Measurements from ENCODE around the gene PRDM15.
A peak's percentile ranks its signal among the peaks of the same experiment; 100 is the strongest.
"Not testable (repeated sequence)": the region's sequence is repeated elsewhere in the genome, so short reads cannot be mapped to it uniquely, and the experiment has no call there.

The PRDM15 gene

DNA sequence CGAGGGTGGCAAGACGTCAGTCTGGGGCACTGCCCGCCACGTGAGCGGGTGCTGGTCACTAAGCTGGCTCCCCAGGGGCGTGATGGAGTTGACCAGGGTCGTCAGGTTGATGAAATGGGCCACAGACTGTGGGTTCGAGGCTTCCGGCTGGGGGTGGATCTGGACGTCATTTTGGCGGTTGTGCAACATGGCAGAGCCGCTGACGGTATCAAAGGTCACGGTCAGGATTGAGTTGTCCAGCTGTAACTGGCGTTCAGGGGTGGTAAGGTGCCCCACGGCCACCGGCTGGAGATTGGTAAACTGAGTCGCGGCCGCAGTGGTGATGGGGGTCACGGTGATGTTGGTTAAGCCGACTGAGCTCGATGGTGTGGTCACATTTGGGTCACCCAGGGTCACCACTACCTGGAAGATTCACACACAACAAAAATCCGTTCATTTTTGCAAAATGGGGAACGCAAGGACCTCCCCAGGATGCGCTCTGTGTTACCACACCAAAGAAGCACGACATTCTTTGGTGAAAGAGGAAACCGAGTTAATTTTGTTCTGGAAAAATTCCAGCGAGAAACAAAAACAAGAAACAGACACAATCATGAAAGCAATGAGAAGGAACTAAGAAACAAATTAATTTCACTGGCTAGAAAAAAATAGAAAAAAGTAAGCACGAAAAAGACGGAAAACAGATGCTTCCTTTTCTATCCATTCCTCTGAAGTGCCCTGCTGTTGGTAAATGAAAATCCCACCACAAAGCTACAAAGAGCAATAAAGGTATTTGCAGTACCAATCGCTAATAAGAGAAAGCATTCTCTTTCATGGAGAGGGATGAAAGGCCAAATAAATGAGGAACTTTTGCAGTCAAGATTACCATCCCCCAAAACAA, 77.6 kb downstream of the PRDM15 start:
- no peak for DNase-seq

DNA sequence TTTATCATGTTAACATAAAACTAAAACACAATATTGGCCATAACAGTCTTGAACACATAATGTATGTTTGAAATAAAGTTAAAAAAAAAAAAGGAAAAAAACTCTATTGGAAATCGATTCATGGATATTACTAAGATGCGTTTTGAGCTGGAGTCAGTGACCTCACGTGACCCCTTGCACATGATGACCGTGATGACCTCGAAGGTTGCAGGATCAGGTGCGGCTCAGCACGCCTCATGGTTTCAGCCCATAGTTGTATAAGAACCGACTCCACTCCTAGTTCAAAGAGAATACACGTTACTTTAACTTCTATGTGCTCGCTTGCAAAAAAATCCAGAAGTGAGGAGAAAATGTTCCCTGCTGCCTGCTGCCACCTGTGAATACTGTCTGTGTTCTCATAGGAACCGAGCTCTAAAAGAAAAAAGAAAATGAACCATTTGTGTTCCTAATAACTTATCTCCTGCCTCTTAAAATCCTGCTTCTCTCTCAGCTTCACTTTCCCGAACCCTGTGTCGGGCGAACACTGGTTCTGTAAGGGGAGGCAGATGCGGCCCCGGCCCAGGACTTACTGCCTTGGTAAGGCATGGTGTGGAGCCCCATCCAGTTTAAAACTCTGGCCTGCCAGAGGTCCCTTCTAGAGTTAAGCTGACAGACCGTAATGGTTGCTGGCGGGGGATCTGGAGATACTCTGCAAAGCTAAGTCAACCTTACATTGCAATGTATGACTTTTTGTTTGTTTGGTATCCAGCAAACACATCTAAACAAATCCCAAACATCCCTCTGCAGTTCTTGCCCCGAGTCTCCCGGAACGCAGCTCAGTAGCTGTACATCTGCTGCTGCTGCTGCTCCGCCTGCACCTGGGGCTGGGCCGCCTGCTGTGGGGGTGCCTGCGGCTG, 78.5 kb downstream of the PRDM15 start:
- no peak for DNase-seq

DNA sequence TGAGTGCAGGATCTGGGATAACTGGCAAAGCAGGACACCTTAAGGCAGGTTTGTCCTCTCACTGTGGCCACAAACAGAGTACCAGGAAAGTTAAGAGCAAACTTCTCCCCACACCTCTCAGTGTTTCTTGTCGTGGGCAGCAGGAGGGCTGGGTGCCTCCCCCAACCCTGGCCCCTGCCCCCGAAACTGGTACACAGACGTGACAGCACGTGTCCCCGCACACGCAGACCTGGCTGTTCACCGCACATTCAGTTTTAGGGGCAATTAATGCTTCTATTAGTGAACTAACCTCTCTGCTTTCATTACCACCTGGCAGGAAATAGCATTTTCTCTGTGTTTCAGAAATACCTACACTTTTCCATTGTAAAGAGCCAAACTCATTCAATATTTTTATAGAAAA, 79.4 kb downstream of the PRDM15 start:
- no peak for DNase-seq

DNA sequence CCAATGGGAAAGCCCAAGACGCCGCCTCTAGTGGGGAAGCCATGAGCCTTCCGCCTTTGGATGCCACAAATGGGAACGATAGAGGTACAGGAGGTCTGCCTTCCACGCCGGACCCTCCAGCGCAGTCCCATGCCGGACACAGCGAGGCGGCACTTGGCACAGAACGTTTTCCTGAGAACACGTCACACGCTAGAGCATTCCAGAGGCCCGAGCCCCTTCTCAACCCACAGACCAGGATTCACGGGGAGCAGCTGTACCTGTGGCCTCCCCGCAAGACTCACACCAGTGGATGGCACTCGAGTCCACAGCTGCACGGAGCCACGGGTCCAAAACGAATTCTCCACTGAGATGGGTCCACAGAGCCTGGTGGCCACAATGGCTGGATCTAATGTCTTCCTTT, 80.8 kb downstream of the PRDM15 start:
- DNase-seq: no peak

DNA sequence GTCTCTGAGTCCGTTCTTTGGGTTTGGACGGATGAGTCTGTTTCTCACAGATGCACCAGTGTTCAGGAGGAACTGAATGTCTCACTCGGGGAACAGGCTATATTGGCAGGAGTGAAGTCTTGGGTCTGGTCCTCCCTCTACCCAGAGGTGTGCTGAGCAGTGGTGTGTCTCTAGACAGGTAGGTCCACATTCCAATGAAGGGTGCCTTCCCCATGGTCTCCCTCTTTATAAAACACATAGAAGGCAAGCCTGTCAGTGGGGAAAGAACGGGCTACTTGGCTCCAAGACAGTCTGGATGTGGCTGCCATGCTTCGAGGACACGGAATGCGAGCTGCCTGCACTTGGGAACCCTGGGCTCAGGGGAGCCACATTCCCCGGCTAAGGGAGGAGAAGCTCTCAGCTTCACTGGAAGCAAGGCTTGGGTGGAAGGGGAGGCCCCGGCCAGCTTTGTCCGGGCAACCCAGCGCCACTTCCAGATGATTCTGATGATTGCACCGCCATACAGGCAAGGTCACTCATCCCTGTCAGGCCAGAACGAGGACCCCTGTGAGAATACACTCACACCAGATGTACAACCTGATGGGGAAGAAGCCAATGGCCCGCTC, 82.6 kb downstream of the PRDM15 start:
- DNase-seq: no peak

DNA sequence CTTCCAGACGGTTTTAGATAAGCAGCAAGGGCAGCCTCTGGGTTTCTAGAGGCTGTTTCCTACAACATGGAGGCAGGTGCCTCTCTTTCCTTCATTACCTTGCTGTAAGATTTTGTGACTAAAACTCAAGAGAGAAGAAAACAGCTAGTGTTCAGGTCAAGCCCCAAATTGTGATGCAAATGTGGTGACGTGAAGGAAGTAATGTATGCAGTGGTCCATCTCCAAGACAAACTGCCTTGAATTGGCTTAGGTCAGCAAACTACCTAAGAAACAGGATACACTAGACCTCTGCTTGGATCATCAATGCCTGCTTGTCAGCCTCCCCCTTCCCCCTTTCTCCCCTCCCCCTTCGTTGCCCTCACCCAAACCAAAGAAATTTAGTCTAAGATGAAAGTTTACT, 83.4 kb downstream of the PRDM15 start:
- no peak for DNase-seq

DNA sequence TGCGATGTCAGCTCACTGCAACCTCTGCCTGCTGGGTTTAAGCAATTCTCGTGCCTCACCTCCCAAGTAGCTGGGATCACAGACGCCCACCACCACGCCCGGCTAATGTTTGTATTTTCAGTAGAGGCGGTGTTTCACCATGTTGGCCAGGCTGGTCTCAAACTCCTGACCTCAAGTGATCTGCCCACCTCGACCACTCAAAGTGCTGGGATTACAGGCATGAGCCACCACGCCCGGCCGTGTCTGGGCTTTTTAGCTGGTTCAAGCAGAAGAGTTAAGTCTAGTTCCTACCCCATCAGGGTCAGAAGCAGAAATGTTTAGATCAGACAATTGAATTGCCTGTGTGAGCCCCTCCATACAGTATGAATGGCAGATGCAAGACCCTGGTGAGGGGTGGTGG, 84.5 kb downstream of the PRDM15 start:
- no peak for DNase-seq

DNA sequence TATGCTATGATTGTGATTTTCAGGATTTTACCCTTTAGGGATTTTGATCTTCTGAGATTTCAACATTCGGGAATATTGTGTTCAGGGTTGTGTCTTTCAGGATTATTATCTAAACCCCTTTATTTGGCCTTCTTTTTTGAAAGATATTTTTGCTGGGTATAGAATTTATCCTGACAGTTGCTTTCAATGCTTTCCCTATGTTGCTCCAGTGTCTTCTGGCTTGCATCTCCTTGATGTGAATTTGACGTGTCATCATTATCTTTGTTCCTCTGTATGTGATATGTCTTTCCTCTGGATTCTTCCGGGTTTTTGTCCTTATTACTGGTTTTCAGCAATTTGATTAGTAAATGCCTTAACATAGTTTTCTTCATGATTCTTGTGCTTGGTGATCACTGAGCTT, 86.4 kb downstream of the PRDM15 start:
- DNase-seq: no peak

DNA sequence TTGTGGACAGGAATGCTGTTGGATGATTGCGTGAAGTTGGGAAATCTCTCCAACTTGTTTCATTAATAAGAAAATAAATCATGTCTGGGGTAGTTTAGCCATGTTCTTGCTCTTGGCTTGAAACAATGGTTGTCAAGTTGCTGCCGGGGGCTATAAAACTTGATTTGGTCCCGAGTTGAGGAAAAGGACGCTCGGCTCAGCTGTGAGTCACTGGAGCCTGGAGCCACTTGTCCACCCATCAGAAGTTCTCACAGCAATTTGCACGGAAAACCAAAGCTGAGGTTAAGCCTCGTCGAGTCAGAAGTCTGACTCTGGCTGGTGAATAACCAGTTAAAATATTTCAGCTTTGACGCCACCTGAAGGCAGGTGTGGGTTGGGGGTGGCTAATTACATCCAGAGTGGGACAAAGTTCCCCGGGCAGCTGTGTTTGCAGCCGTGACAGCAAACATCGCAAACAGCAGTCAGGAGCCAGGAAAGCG, 92.6 kb downstream of the PRDM15 start:
- DNase-seq: no peak

DNA sequence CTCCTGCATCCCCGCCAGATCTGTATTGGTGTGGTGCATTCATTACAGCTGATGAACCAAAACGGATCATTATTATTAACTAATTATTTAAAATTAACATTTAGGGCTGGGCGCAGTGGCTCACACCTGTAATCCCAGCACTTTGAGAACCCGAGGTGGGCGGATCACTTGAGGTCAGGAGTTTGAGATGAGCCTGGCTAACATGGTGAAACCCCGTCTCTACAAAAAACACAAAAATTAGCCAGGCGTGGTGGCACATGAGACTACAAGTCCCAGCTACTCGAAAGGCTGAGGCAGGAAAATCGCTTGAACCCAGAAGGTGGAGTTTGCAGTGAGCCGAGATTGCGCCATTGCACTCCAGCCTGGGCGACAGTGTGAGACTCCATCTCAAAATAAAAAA, 93.9 kb downstream of the PRDM15 start:
- not testable (repeated sequence) for DNase-seq

DNA sequence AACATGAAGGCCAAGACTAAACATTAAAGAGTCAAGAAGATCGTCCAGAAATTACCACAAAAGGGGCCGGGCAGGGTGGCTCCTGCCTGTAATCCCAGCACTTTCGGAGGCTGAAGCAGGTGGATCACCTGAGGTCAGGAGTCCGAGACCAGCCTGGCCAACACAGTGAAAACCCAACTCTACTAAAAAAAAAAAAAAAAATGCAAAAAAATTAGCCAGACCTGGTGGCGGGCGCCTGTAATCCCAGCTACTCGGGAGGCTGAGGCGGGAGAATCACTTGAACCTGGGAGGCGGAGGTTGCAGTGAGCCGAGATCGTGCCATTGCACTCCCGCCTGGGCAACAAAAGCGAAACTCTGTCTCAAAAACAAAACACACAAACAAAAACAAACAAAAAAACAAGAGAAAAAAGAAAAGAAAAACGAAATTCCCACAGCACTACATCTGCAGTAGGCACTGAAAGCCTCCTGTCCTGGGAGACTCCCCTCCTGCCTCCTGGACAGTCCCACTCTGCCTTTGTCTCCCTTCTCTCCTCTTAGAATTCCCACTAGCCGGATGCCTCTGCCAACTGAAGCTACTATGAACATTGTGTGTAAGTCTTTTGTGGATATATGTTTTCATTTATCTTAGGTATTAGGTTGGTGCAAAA, 94.6 kb downstream of the PRDM15 start:
- no peak for DNase-seq

DNA sequence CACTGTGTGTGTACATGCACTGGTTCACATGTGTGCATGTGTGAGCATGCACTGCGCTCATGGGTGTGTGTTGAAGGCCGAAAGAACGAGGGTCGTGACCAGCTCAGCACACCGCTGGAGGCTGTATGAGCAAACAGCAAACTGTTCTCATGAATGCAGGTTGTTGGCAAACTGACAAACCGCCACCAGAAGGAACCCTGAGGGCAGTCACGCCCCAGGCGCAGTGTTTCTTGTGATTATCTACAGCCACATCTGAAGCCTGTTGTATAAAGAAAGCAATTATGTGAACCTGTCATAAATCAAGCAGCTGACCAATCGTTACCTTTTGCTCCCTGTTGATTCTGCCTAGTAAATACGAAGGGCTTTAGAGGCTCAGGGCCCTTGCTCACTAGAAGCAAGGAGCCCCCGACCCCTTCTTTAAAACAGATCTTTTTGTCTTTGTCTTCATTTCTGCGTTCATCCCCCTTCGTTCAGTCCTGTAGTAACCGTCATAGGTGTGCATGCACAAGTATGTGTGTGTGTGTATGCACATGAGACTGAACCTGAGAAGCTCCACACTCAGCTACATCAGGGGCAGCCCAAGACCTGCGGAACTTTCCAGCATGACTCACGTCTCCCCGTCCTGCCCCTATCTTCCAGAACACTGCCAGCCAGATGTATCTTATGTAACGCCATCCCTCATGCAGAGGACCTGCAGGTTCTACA, 95.5 kb downstream of the PRDM15 start:
- no peak for DNase-seq

DNA sequence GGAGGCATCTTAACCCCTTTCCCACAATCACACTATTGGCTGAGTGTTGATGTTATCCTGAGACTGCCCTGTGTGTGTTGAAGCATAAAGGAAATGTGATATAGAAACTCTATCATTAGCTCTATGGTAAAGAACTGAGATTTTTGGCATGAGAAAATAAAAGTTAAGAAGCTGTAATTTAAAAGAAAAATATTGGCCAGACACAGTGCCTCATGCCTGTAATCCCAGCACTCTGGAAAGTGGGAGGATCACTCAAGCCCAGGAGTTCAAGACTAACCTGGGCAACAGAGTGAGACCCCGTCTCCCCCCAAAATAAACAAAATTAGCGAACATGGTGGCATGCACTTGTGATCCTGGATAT, 98.1 kb downstream of the PRDM15 start:
- DNase-seq: no peak

DNA sequence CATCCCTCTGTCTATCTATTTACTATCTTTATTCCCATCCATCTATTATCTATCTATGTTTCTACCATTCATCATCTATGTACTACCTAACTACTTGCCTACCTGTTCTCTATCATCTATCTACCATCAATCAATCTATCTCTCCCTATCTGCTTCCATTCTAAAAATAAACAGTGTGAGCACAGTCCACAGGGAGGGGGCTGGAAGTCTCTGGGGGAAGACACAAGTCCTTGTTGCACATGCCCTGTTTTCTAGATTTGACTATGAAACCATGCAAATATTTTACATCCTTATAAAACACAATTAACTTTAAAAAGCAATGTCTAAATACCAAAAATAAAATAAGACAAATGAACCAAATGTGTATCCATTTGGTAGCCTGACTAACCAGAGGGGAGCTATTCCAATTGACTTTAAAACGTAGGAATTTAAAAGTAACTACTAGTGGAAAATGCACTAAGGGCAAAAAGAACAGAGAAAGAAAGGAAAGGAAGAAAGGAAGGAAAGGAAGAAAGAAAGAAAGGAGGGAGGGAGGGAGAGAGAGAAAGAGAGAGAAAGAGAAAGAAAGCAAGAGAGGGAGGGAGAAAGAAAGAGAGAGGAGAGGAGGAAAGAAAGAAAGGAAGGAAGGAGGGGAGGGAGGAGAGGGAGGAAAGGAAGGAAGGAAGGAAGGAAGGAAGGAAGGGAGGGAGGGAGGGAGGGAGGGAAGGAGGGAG, 98.7 kb downstream of the PRDM15 start:
- DNase-seq: no peak

DNA sequence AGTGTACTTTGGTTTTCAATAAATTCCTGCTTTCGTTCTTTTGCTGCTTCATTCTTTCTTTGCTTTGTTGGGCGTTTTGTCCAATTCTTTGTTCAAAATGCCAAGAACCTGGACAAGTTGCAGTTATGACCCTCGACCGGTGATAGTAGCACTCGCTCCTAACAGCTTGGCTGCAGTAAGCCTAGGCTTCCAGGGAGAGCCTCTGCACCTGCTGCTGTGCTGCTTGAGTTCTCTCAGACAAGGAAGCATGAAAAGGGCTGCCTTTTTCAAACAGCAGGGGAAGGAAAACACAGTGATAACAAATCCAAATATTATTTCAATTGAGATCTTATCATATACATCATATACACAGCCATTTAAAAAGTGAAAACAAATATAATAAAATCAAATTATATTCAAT, 99.5 kb downstream of the PRDM15 start:
- no peak for DNase-seq

DNA sequence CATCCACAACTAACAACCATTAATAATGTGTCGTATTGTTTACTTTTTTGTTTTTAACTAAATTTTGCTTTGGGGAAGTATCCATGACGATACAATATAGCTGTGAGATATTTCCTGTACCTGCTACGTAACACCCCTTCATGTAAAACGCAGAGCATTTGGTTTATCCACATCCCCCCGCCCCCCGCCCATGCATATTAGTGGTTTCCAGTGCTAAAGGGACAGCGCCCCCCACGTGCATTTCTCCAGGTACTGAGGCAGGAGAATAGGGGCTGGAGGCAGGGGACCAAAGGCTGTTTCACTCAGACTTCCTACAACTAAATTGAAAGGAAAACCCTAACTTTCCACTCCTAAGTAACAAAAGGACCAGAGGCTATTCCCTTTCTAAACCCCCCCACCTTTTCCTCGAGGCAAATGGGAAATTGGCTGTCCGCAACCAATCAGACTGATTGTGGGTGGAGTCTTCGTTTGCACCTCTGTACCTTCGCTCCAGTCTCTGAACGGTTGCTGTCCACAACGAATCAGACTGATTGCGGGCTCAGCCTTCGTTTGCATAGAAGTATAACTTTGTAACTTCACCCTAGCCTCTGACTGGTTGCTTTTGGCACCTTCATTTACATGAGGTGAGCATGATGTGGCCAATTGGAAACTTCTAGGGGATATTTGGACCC, 100.1 kb downstream of the PRDM15 start:
- no peak for DNase-seq

DNA sequence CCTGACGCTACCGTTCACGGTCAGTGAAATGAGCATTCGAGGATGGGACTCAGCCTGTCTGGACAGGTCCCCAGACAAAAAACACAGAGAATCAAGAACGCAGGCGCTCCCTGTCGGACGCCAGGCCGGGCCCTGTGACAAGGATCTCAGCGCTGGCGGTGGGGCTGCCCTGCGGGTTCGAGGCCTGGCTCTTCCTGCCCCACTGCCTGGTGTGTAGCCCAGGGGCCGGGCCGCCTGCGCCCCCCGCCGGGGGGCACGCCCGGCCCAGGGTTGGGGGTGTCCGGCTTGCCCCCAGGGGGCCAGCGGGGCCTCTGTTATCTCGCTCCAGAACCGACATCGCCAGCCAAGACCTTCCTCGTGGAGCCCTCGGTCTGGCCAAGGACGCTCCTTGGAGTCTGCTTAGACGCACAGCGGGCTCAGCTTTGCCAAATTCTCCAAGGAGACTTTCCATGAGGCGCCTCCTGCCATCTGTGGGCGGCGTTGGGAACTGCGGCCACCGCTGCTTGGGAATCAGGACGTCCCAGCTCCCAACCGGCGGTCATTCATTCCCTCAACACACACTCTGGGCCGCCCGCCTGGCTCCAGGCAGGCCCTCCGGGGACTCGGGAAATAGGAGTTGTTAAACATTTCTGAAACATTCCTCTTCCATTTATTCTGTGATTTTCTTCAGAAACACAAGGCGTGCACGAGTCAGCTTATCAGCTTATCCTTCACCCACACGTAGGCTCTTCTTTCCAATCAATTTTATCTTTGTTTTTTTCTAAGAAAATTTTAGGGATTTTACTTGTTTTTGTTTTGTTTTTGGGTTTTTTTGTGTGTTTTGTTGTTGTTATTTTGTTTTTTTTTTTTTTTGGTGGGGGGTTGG, 101.0 kb downstream of the PRDM15 start:
- peak; percentile 78 for DNase-seq

DNA sequence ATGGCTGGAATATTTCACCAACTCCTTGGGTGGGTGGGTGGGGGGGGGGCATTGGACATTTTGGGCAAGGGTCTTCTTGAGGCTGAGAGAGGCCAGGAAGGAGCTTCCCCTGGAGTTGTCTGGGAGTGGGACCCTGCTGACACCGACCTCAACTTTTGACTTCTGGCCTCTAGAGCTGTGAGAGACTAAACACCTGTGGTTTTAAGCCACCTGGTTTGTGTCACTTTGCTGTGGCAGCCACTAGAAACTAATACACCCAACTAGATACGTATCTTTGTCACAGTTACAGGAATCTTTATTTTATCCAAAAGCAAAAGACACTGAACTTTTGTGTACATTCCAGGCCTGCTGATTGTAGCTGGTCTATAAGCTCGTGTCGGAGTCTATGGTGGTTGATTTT, 102.4 kb downstream of the PRDM15 start:
- no peak for DNase-seq

DNA sequence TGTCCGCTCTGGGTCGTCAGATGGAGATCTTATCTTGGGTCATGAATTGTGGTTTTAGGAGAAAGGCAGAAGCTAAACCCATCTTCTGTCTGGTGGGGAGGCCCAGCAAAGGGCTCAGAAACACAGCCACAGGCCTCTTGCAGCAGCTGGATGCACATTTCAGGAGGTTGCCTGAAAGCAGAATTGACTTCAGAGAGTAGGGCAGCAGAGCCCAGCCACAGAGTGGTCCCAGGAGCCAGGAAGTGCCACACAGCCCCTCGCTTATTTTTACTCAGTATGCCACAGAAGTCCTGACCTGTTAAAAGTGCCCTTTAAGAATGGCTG, 104.0 kb downstream of the PRDM15 start:
- DNase-seq: no peak

DNA sequence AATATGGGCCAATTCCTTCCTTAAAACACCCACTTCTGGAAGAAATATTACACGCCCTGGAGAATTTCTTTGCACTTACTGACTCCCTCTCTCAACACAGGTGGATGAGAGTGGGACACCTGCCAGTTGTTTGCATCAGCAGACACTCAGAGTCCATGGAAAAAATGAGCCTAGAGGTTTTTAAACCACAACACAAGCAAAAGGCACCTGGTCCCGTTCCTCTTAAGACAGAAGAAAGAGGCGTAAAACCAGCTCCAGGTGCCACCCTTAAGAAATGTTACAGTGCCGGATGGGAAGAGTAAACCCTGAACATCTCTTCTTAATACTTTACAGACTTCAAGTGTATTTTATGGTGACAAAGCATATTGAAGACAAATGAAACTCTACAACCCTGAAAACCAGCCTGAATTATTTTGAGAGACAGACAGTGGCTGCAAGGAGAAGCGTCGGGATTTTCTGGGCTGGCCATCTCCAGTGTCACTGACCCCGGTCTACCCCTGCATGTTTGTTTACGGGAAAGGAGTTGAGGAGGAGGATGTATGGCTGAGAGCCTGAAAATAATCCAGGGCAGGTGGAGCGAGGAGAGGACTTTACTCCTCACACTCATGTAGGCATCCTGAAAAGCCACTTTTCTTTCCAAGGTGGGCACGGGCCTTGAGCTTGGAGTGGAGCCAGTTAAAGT, 104.5 kb downstream of the PRDM15 start:
- no peak for DNase-seq
